ENCODE data around the gene DNAJC6.

Gene DNAJC6

DNA sequence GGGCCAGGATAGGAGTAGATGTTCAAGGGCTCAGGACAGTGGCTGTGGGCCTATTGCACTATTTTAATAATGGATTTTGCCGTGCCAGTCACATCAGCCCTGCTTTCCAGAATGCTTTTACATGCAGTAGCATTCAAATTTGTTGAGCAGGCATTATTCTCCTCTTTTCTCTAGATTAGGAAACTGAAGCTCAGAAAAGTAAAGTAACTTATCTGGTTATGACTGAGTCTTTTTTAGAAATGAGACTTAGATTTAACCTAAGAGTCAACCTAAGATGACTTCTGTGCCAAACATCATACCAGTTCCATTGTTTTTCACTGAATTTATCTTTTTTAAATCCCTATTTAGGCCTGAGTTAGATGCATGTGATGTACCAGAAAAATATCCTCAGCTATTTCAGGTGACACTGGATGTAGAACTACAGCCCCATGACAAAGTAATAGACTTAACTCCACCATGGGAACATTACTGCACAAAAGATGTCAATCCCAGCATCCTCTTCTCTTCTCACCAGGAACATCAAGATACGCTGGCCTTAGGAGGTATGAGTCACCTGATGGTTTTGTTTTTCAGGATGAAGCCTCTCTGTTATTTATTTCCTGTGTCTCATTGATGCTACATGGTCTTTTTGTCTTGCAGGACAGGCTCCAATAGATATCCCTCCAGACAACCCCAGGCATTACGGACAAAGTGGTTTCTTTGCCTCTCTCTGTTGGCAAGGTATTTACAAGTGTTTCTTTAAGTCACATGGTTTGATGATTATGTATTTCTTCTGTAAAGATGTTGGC lies 79.8 kb downstream of the DNAJC6 start:
- no peaks in the 10 kb centered on the region for H3K4me1 Mint-ChIP-seq (ENCODE audit: low read depth)
- no peak overlapping the region for H3K27ac Mint-ChIP-seq
- no peaks in the 10 kb centered on the region for H3K36me3 Mint-ChIP-seq (ENCODE audit: low read depth)
- intact Hi-C loops (cut with micrococcal nuclease) = no loop called here
- no peak overlapping the region for H3K4me3 Mint-ChIP-seq
- no peaks in the 10 kb centered on the region for H3K27me3 Mint-ChIP-seq
- H3K9me3 Mint-ChIP-seq = no peaks in the 10 kb centered on the region

DNA sequence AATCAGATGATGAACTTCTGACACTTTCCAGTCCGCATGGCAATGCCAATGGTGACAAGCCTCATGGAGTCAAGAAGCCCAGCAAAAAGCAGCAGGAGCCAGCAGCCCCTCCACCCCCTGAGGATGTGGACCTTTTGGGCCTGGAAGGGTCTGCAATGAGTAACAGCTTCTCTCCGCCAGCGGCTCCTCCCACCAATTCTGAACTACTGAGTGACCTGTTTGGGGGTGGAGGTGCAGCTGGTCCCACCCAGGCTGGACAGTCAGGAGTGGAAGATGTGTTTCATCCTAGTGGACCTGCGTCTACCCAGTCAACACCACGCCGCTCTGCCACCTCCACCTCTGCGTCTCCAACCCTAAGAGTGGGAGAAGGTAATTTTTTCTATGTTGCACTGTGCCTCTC lies 83.2 kb downstream of the DNAJC6 start:
- H3K27me3 Mint-ChIP-seq = no peaks in the 10 kb centered on the region
- intact Hi-C loops (cut with micrococcal nuclease) = no loop called here
- no peak overlapping the region for H3K4me3 Mint-ChIP-seq
- no peaks in the 10 kb centered on the region for H3K9me3 Mint-ChIP-seq
- peaks cover 7% of the 10 kb centered on the region for H3K4me1 Mint-ChIP-seq (ENCODE audit: low read depth)
- no peaks in the 10 kb centered on the region for H3K36me3 Mint-ChIP-seq (ENCODE audit: low read depth)
- H3K27ac Mint-ChIP-seq = no peak overlapping the region

DNA sequence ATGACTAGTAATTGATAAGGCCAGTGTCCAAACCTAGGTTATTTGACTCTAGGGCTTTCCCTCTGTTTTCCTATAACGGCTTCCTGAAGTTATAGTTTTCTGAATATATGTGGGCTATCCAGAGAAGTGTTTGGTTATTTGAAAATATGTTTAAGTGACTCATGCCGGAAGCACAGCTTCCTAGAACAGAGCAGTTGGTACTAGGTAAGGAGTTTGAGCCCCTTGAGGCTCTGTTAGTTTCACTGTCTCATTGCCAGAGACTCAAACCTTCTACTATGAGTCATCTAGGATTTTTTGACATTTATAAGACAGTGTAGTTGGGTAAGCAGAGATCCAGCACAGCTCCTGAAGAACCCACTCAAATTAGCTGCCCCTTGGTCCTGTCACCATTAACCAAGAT lies 84.0 kb downstream of the DNAJC6 start:
- no peak overlapping the region for H3K27ac Mint-ChIP-seq
- no peaks in the 10 kb centered on the region for H3K36me3 Mint-ChIP-seq (ENCODE audit: low read depth)
- peaks cover 7% of the 10 kb centered on the region for H3K4me1 Mint-ChIP-seq (ENCODE audit: low read depth)
- H3K9me3 Mint-ChIP-seq = no peaks in the 10 kb centered on the region
- intact Hi-C loops (cut with micrococcal nuclease) = no loop called here
- H3K27me3 Mint-ChIP-seq = no peaks in the 10 kb centered on the region
- H3K4me3 Mint-ChIP-seq = no peak overlapping the region

DNA sequence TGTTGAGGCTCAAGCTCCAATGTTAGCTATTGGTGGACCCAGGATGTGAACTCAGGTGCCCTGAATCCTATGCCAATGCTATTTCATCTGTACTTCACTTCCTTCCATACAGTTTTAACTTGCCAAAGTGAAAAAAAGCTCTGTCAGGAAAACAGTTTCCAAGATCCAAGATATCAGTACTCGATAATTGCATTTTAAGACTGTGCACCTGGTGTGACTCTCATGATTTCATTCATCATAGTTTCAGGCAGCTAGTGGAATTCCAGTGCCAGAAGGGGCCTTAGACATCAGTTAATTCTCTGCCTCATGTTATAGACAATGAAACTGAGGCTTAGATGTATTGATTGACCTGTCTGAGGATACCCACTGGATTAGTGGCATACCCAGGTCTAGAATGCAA lies 84.6 kb downstream of the DNAJC6 start:
- Mint-ChIP-seq H3K27ac (no peak overlapping the region), H3K9me3 (no peaks in the 10 kb centered on the region), H3K27me3 (no peaks in the 10 kb centered on the region), H3K36me3 (ENCODE audit: low read depth) (no peaks in the 10 kb centered on the region), H3K4me1 (ENCODE audit: low read depth) (peaks cover 7% of the 10 kb centered on the region), H3K4me3 (no peak overlapping the region)
- intact Hi-C loops (cut with micrococcal nuclease) = no loop called here

DNA sequence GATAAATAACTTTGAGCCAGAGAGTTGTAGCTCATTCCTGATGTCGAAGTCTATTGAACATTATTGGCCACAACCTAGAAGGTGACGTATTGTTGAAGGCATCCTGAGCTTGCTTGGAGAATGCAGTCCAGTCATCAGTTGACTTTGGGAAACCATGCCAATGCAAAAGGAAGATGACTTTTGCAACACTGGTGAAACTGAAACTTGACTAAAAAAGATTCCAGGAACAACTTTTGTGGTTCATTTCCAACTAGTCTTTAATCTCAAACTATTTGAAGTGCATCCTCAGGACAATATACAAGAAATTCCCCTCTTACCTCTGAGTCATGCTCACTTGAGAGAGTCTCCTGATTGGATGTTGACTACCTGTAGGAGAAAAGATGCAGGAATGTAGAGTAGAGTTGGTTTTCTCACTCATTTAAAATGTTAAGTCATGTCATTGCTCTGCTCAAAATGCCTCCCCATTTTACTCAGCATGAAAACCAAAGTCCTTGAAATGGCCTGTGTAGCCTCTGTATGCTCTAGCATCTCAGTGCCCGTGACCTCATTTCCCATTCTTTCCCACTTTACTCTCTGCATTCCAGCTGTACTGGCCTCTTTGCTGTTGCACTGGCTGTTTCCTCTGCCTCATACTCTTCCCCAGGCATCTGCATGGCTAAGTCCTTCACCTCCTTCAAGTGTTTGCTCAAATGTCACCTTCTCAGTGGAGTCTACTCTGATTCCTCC lies 86.7 kb downstream of the DNAJC6 start:
- intact Hi-C loops (cut with micrococcal nuclease) = no loop called here
- no peak overlapping the region for H3K27ac Mint-ChIP-seq

DNA sequence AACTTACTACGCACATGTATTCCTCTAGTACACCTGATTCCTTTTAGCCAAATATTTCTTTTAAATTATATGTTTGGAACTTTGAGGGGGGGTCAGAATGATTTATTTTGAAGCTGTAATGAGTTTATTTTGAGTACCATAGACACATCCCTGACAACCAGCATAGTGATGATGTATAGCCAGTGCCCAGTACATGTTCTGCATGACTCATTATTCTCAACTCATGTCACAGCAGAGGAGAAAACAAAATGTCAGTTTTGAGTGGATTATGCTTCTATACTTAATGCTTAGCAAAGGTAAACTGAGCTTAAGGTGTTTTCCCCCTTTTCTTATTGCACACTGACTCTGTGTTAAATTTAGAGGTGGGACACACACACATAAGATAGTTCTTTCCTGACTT lies 88.7 kb downstream of the DNAJC6 start:
- H3K36me3 Mint-ChIP-seq (ENCODE audit: low read depth) = no peaks in the 10 kb centered on the region
- H3K27ac Mint-ChIP-seq = no peak overlapping the region
- no peaks in the 10 kb centered on the region for H3K9me3 Mint-ChIP-seq
- no peaks in the 10 kb centered on the region for H3K27me3 Mint-ChIP-seq
- H3K4me3 Mint-ChIP-seq = no peak overlapping the region
- intact Hi-C loops (cut with micrococcal nuclease) = no loop called here
- H3K4me1 Mint-ChIP-seq (ENCODE audit: low read depth) = peaks cover 7% of the 10 kb centered on the region

More for the DNA sequence above, 86.7 kb downstream of the DNAJC6 start:
- no peaks in the 10 kb centered on the region for H3K27me3 Mint-ChIP-seq
- peaks cover 7% of the 10 kb centered on the region for H3K4me1 Mint-ChIP-seq (ENCODE audit: low read depth)
- H3K4me3 Mint-ChIP-seq = no peak overlapping the region
- no peaks in the 10 kb centered on the region for H3K36me3 Mint-ChIP-seq (ENCODE audit: low read depth)
- H3K9me3 Mint-ChIP-seq = no peaks in the 10 kb centered on the region

DNA sequence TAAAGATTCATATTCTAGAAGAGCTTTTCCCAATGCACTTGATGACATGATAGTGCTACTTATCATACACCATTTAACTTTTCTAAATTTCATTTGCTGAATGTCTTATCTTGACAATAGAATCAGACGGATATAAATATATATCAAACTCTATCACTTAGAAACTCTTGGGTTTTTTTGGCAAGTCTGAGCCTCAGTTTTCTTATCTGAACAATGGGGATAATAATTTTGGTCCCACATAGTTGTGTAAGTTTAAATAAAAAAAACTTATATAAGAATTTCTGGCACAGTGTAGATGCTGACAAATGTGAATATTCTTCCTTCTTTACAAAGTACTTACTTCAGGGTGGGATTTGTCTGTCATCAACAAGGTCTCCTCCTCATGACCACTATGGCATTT lies 89.7 kb downstream of the DNAJC6 start:
- Mint-ChIP-seq H3K27me3 (no peaks in the 10 kb centered on the region), H3K4me1 (ENCODE audit: low read depth) (peaks cover 7% of the 10 kb centered on the region), H3K36me3 (ENCODE audit: low read depth) (no peaks in the 10 kb centered on the region), H3K9me3 (no peaks in the 10 kb centered on the region), H3K27ac (no peak overlapping the region), H3K4me3 (no peak overlapping the region)
- intact Hi-C loops (cut with micrococcal nuclease) = no loop called here

DNA sequence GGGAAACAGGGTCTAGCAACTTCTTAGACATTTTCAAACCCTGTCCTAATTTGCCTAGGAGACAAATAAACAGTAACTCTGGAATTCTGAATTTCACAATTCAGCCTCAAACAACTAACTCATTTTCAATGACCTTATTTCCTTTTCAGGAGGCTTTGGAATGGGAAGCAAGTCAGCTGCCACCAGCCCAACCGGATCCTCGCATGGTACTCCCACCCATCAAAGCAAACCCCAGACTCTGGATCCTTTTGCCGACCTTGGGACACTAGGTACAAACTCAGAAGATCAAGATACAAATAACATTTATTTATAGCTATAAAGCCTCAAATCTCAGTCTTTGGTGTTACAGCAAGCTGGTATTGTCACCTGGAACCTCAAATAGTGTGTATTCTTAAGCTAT lies 92.3 kb downstream of the DNAJC6 start:
- Mint-ChIP-seq H3K4me3 (no peak overlapping the region), H3K36me3 (ENCODE audit: low read depth) (no peaks in the 10 kb centered on the region), H3K4me1 (ENCODE audit: low read depth) (peaks cover under 1% of the 10 kb centered on the region), H3K27me3 (no peaks in the 10 kb centered on the region), H3K9me3 (no peaks in the 10 kb centered on the region), H3K27ac (no peak overlapping the region)
- intact Hi-C loops (cut with micrococcal nuclease) = no loop called here

DNA sequence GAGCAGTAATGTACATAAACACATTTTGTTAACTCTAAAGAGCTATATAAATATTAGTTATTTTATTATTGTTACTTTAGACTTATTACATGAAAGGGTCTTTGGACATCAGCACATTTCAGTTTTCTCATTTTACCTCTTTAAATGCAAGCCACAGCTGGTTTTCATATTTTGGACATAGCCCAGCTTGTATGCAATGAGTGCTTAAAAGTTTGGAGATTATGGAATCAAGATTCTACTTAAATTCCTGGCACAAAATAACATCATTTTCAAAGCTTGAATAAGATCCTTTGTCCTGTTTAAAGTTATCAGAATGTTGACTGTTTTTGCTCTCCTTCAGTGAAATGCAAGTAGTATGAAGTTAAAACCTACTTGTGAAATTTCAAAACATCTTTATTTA lies 95.6 kb downstream of the DNAJC6 start:
- Mint-ChIP-seq H3K36me3 (ENCODE audit: low read depth) (no peaks in the 10 kb centered on the region), H3K27me3 (no peaks in the 10 kb centered on the region), H3K4me1 (ENCODE audit: low read depth) (no peaks in the 10 kb centered on the region), H3K4me3 (no peak overlapping the region), H3K9me3 (no peaks in the 10 kb centered on the region), H3K27ac (no peak overlapping the region)
- intact Hi-C loops (cut with micrococcal nuclease) = no loop called here

DNA sequence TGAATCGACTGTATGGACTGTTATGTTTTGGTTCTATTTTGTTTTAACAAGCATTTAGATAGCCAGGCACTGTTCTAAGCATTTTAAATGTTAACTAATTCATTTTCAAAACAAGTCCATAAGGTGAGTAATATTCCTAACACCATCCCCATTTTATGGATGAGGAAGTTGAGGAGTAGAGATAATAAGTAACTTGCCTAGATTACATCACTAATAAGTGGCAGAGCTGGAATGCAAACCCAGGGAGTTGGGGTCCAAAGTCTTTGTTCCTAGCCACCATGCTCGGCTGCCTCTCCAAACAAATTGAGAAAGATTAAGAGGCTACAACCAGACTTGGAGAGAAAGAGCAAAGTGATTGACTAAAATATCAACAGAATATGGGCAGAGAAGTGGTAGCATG lies 98.5 kb downstream of the DNAJC6 start:
- H3K36me3 Mint-ChIP-seq (ENCODE audit: low read depth) = no peaks in the 10 kb centered on the region
- no peaks in the 10 kb centered on the region for H3K27me3 Mint-ChIP-seq
- H3K27ac Mint-ChIP-seq = no peak overlapping the region
- H3K4me3 Mint-ChIP-seq = no peak overlapping the region
- no peaks in the 10 kb centered on the region for H3K4me1 Mint-ChIP-seq (ENCODE audit: low read depth)
- intact Hi-C loops (cut with micrococcal nuclease) = no loop called here
- H3K9me3 Mint-ChIP-seq = no peaks in the 10 kb centered on the region

DNA sequence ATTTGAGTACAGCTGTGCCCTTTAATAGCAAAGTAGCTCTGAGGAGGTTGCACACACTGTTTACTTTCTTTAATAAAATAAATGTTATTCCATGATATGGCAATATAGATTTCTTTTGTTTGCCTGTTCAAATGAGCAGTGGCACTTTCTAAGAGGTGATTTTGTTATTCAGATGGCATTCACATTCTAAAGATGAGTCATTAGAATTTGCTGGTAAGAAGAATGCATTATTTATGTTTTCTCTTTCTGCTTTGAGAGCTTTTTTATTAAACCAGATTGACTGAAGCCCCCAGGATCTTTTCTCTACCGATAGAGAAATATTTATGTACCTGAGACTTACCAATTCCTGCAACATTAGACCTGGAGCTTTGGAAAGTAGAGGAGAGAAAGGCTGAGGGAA lies 100.0 kb downstream of the DNAJC6 start:
- Mint-ChIP-seq H3K27ac (no peak overlapping the region), H3K4me3 (no peak overlapping the region), H3K4me1 (ENCODE audit: low read depth) (no peaks in the 10 kb centered on the region), H3K9me3 (no peaks in the 10 kb centered on the region), H3K36me3 (ENCODE audit: low read depth) (no peaks in the 10 kb centered on the region), H3K27me3 (no peaks in the 10 kb centered on the region)
- intact Hi-C loops (cut with micrococcal nuclease) = no loop called here

DNA sequence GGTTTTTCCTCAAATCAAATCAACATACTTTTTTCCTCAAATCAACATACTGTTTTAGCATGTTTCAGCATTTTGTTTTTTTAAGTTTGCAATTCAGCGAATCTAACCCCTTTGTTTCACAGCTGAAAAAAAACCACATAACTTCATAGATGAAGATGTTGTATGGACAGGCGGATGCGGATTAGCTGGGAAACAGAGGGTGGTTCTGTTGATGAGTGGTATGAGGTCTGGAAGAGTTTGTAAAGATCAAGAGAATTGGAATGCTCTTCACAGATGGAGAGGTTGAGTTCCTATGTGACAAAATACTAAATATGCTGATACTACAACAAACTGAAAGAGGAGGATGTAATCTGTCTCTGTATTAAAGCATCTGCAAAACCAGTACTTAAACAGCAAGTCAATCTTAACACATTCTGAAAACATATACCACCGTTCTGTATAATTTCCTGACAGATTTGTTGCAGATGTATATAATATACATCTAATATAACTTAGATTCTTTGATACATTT lies 100.5 kb downstream of the DNAJC6 start:
- H3K36me3 Mint-ChIP-seq (ENCODE audit: low read depth) = no peaks in the 10 kb centered on the region
- intact Hi-C loops (cut with micrococcal nuclease) = no loop called here
- no peak overlapping the region for H3K4me3 Mint-ChIP-seq
- no peaks in the 10 kb centered on the region for H3K9me3 Mint-ChIP-seq
- no peaks in the 10 kb centered on the region for H3K27me3 Mint-ChIP-seq
- H3K4me1 Mint-ChIP-seq (ENCODE audit: low read depth) = no peaks in the 10 kb centered on the region
- H3K27ac Mint-ChIP-seq = no peak overlapping the region

DNA sequence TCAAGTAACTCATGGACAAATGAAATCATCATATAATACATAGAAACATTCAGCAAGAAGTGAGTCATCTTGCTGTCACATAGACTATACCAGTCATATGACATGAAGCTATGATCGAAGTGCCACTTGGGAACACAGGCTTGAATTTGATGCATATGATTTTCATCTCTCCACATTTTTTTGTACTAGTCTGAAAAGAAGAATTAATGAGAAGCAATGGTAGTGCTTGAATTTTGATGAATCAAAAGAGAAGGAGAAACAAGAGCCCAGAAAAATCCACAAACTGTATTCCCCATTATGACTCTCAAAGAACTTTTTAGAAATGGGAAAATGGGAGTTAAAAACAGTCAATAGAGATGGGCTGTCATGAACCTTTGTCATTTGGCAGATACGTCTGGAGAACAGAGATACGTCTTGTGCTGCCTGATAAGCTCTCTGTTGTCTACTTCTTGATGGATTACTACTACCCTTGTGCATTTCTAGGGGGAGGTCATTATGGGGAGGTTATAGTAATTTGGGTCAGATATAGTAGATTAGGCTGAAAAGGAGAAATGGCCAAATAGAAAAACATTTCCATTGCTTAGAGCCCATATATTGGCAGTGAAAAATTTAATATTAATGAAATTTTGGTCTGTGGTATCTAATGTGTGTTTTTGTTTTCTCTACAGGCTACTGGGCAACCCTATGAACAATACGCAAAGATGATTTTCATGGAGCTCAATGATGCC lies 103.1 kb downstream of the DNAJC6 start:
- H3K9me3 Mint-ChIP-seq = no peaks in the 10 kb centered on the region
- H3K4me3 Mint-ChIP-seq = no peak overlapping the region
- intact Hi-C loops (cut with micrococcal nuclease) = no loop called here
- no peaks in the 10 kb centered on the region for H3K27me3 Mint-ChIP-seq
- H3K36me3 Mint-ChIP-seq (ENCODE audit: low read depth) = no peaks in the 10 kb centered on the region
- no peak overlapping the region for H3K27ac Mint-ChIP-seq
- no peaks in the 10 kb centered on the region for H3K4me1 Mint-ChIP-seq (ENCODE audit: low read depth)

DNA sequence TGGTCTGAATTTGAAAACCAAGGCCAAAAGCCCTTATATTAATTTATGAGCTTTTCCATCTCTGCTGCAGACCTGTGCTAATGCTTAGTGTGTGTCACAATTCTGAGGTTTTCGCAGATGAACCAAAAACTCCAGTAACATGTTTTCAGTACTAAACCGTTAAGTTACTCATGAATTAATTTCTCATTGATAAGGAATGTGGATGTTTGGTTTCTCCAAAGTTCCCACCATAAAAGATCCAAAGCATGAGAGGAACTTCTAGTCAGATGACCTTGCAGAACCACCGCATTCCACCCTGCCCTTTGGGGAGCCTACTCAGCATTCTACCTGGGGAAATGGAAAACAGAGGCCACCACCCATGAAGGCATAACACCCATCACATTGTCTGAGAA lies 103.6 kb downstream of the DNAJC6 start:
- no peaks in the 10 kb centered on the region for H3K4me1 Mint-ChIP-seq (ENCODE audit: low read depth)
- no peaks in the 10 kb centered on the region for H3K36me3 Mint-ChIP-seq (ENCODE audit: low read depth)
- intact Hi-C loops (cut with micrococcal nuclease) = no loop called here
- no peak overlapping the region for H3K27ac Mint-ChIP-seq
- H3K27me3 Mint-ChIP-seq = no peaks in the 10 kb centered on the region
- H3K4me3 Mint-ChIP-seq = no peak overlapping the region
- H3K9me3 Mint-ChIP-seq = no peaks in the 10 kb centered on the region

Data from dendritic cell treated with granulocyte-macrophage colony-stimulating factor and Interleukin-4, amounts not matched to agents 40 ng/mL and 50 ng/mL, for 4 days (primary cell).